Liver (tissue), 9 donors: Measurements from ENCODE around the gene FGF1. TPM values are rescaled to one million over a fixed set of nuclear protein-coding genes. Genes with fewer than 3 reads are reported as not detected.

Experiments
- DNase-seq: peaks from one replicate; pipeline ENCODE4 v3.0.0-alpha.2; 2017; ENCODE audit warnings: low spot score
- H3K27ac ChIP-seq, 2 donors: one replicate each; pipeline ENCODE4 v1.7.0; 2013; ENCODE audit warnings: inconsistent platforms in 2 of 2, low read length in 2 of 2, control low read depth in 1 of 2, low read depth in 1 of 2, mild to moderate bottlenecking in 1 of 2
- H3K27me3 ChIP-seq, 4 donors: one replicate each; pipeline versions ENCODE4 v1.6.1 to v1.7.0; 2013; ENCODE audit warnings: low read length in 3 of 4, inconsistent platforms in 1 of 4, mild to moderate bottlenecking in 1 of 4, moderate library complexity in 1 of 4; ENCODE audit not compliant: control insufficient read depth in 4 of 4, insufficient read depth in 4 of 4
- H3K36me3 ChIP-seq, 4 donors: one replicate each; pipeline versions ENCODE4 v1.6.1 to v1.7.0; 2013; ENCODE audit warnings: low read length in 3 of 4, mild to moderate bottlenecking in 3 of 4, low read depth in 1 of 4, moderate library complexity in 1 of 4; ENCODE audit not compliant: control insufficient read depth in 4 of 4, insufficient read depth in 3 of 4
- H3K4me1 ChIP-seq, 4 donors: one replicate each; pipeline versions ENCODE4 v1.6.1 to v1.7.0; 2013; ENCODE audit warnings: low read length in 3 of 4, mild to moderate bottlenecking in 3 of 4, moderate library complexity in 1 of 4; ENCODE audit not compliant: control insufficient read depth in 4 of 4, insufficient read depth in 4 of 4
- H3K4me3 ChIP-seq, 3 donors: one replicate each; pipeline versions ENCODE4 v1.6.1 to v1.7.0; 2013; ENCODE audit warnings: low read length in 3 of 3, control low read depth in 1 of 3, low read depth in 1 of 3, mild to moderate bottlenecking in 1 of 3
- H3K9ac ChIP-seq, 2 donors: one replicate each; pipeline ENCODE4 v1.7.0; 2013; ENCODE audit warnings: low read length in 2 of 2, mild to moderate bottlenecking in 2 of 2, moderate library complexity in 2 of 2, control low read depth in 1 of 2, low read depth in 1 of 2
- H3K9me3 ChIP-seq, 4 donors: one replicate each; pipeline versions ENCODE4 v1.6.1 to v1.7.0; 2013; ENCODE audit warnings: low read length in 3 of 4; ENCODE audit not compliant: control insufficient read depth in 4 of 4
- ATF3 ChIP-seq: IDR thresholded peaks from 2 replicates; pipeline ENCODE4 v1.6.1; 2016; ENCODE audit warnings: antibody characterized with exemption
- CTCF ChIP-seq: fragments of 150-350 bp; IDR thresholded peaks from 2 replicates; pipeline ENCODE4 v1.5.1; 2017; ENCODE audit warnings: improper control_type of control experiment, low read depth, low read length; ENCODE audit not compliant: missing input control
- EGR1 ChIP-seq, 2 donors: IDR thresholded peaks; 2 replicates each; pipeline ENCODE4 v1.6.1; 2016 to 2018; ENCODE audit warnings: antibody characterized with exemption in 2 of 2, low read depth in 2 of 2
- FOXA1 ChIP-seq: IDR thresholded peaks from 2 replicates; pipeline ENCODE4 v1.6.1; 2016; ENCODE audit warnings: antibody characterized with exemption
- FOXA2 ChIP-seq: IDR thresholded peaks from 2 replicates; pipeline ENCODE4 v1.6.1; 2016; ENCODE audit warnings: antibody characterized with exemption
- GABPA ChIP-seq, 2 donors: IDR thresholded peaks in 1 of 2; conservative IDR thresholded peaks in 1 of 2; 2 replicates each; pipeline ENCODE4 v1.6.1; 2016; ENCODE audit warnings: antibody characterized with exemption in 2 of 2, mild to moderate bottlenecking in 1 of 2, moderate library complexity in 1 of 2
- HNF4A ChIP-seq, 2 donors: conservative IDR thresholded peaks; 2 replicates each; pipeline ENCODE4 v1.6.1; 2016; ENCODE audit warnings: antibody characterized with exemption in 2 of 2, mild to moderate bottlenecking in 2 of 2
- HNF4G ChIP-seq: IDR thresholded peaks from 2 replicates; pipeline ENCODE4 v1.6.1; 2016; ENCODE audit warnings: antibody characterized with exemption
- JUND ChIP-seq, 2 donors: IDR thresholded peaks; 2 replicates each; pipeline ENCODE4 v1.6.1; 2016; ENCODE audit warnings: antibody characterized with exemption in 2 of 2
- MAX ChIP-seq: IDR thresholded peaks from 2 replicates; pipeline ENCODE4 v1.6.1; 2016; ENCODE audit warnings: antibody characterized with exemption
- NR2F2 ChIP-seq: IDR thresholded peaks from 2 replicates; pipeline ENCODE4 v1.6.1; 2016; ENCODE audit warnings: antibody characterized with exemption
- RAD21 ChIP-seq, 2 donors: IDR thresholded peaks; 2 replicates each; pipeline ENCODE4 v1.6.1; 2016; ENCODE audit warnings: antibody characterized with exemption in 2 of 2, mild to moderate bottlenecking in 2 of 2
- REST ChIP-seq: IDR thresholded peaks from 2 replicates; pipeline ENCODE4 v1.6.1; 2016; ENCODE audit warnings: antibody characterized with exemption, mild to moderate bottlenecking
- RXRA ChIP-seq, 2 donors: IDR thresholded peaks; 2 replicates each; pipeline ENCODE4 v1.6.1; 2017 to 2018; ENCODE audit warnings: antibody characterized with exemption in 2 of 2, mild to moderate bottlenecking in 1 of 2
- SP1 ChIP-seq: IDR thresholded peaks from 2 replicates; pipeline ENCODE4 v1.6.1; 2018; ENCODE audit warnings: antibody characterized with exemption, mild to moderate bottlenecking
- TAF1 ChIP-seq: conservative IDR thresholded peaks from 2 replicates; pipeline ENCODE4 v1.6.1; 2016; ENCODE audit warnings: antibody characterized with exemption, mild to moderate bottlenecking
- YY1 ChIP-seq: IDR thresholded peaks from 2 replicates; pipeline ENCODE4 v1.6.1; 2016; ENCODE audit warnings: antibody characterized with exemption, mild to moderate bottlenecking
- ZBTB33 ChIP-seq: IDR thresholded peaks from 2 replicates; pipeline ENCODE4 v1.6.1; 2016; ENCODE audit warnings: antibody characterized with exemption
- WGBS: extraction: QIAGEN DNeasy Blood & Tissue Kit; methylation state at CpG from one replicate; pipeline ENCODE4 v1.1.7; 2013; 5-methylcytosine and 5-hydroxymethylcytosine counted together
- polyA plus RNA-seq, 2 donors: library from polyadenylated mRNA; stranded (reverse) in 1 of 2; unstranded in 1 of 2; fragments of 200-250 nt in 1 of 2; fragments of >200 nt in 1 of 2; fragmentation: Nextera tagmentation in 1 of 2; extraction: Ambion mirVana in 1 of 2; gene quantifications; one replicate each; pipeline versions ENCODE4 v1.2.1 to v1.2.3, GENCODE V29; 2013 to 2015
- total RNA-seq, 2 donors: library from RNA; depleted of rRNA; stranded (reverse); fragments of >200 nt; gene quantifications; one replicate each; pipeline ENCODE4 v1.2.3, GENCODE V29; 2014
- donor health status: healthy.
- donor health status: healthy.
- donor health status: healthy.
- donor health status: healthy.
- donor health status: healthy.

Gene FGF1
- total and polyA plus RNA-seq, 4 donors: 0.05 to 0.25 (median 0.16) TPM

GRCh38 chr5:142630927-142631539 is 54.9 kb downstream of the FGF1 start:
- H3K27me3 ChIP-seq: no peaks in the 10 kb centered on the region
- H3K4me1 ChIP-seq: no peaks in the 10 kb centered on the region
- H3K9me3 ChIP-seq: no peaks in the 10 kb centered on the region
- no peak for DNase-seq
- no peak overlapping the region for H3K27ac ChIP-seq
- TF ChIP-seq NR2F2: peak; percentile 92
- TF ChIP-seq REST: no peak
- no peak for TF ChIP-seq JUND (IDR thresholded peaks at IDR 0.05)
- TF ChIP-seq ATF3: no peak
- no peak for TF ChIP-seq RAD21 (IDR thresholded peaks at IDR 0.05)
- peak in 1 of 2 donors; percentile 23 for TF ChIP-seq GABPA (IDR thresholded peaks at IDR 0.05 in 1 of 2, conservative IDR thresholded peaks at IDR 0.05 in 1 of 2)
- TF ChIP-seq RXRA (IDR thresholded peaks at IDR 0.05): peak in 1 of 2 donors; percentile 9
- TF ChIP-seq FOXA1: no peak
- H3K36me3 ChIP-seq: no peaks in the 10 kb centered on the region
- no peak overlapping the region for H3K9ac ChIP-seq
- WGBS: 74% methylated on average over 7 of the region's 7 CpGs
- H3K4me3 ChIP-seq: no peak overlapping the region

- Histone ChIP-seq H3K4me3 (no peak overlapping the region), H3K36me3 (no peaks in the 10 kb centered on the region), H3K27me3 (no peaks in the 10 kb centered on the region), H3K27ac (no peak overlapping the region), H3K4me1 (no peaks in the 10 kb centered on the region), H3K9me3 (no peaks in the 10 kb centered on the region), H3K9ac (no peak overlapping the region)
- WGBS: 86% methylated on average over 5 of the region's 5 CpGs
- no peak for TF ChIP-seq TAF1
- TF ChIP-seq ATF3: no peak
- TF ChIP-seq ZBTB33: no peak
- TF ChIP-seq RAD21 (IDR thresholded peaks at IDR 0.05): no peak
- no peak for TF ChIP-seq MAX
- TF ChIP-seq REST: no peak
- TF ChIP-seq YY1: no peak
- TF ChIP-seq EGR1 (IDR thresholded peaks at IDR 0.05; ENCODE audit: low read depth in 2 of 2): no peak
- no peak for TF ChIP-seq RXRA (IDR thresholded peaks at IDR 0.05)
- no peak for TF ChIP-seq SP1
- no peak for TF ChIP-seq CTCF
- TF ChIP-seq GABPA (IDR thresholded peaks at IDR 0.05 in 1 of 2, conservative IDR thresholded peaks at IDR 0.05 in 1 of 2): no peak
- TF ChIP-seq NR2F2: no peak
- no peak for TF ChIP-seq HNF4G
- TF ChIP-seq HNF4A (conservative IDR thresholded peaks at IDR 0.05): no peak
- TF ChIP-seq FOXA1: no peak
- TF ChIP-seq JUND (IDR thresholded peaks at IDR 0.05): no peak
- no peak for TF ChIP-seq FOXA2
- DNase-seq: no peak
These were observed 58.3 kb downstream of the FGF1 start for GRCh38 chr5:142627383-142628217.
